ENCODE data around the gene LSM12.

LSM12 gene

GRCh38 chr17:44000871-44001460, 65.5 kb downstream of the LSM12 start:
- Histone ChIP-seq H3K9ac (ENCODE audit: low read length) (no peak overlapping the region), H3K4me3 (ENCODE audit: insufficient read depth, low read length, poor library complexity, severe bottlenecking) (no peak overlapping the region), H3K36me3 (ENCODE audit: low read length) (no peaks in the 10 kb centered on the region), H3K9me3 (ENCODE audit: insufficient read depth, low read length) (no peaks in the 10 kb centered on the region), H2AFZ (ENCODE audit: low read depth, low read length, severe bottlenecking) (no peak overlapping the region), H3K27me3 (ENCODE audit: low read length) (no peaks in the 10 kb centered on the region), H3F3A (ENCODE audit: insufficient read depth) (no peaks in the 10 kb centered on the region), H3K4me2 (ENCODE audit: low read depth, low read length, poor library complexity, severe bottlenecking) (no peak overlapping the region), H4K20me1 (ENCODE audit: low read depth, low read length) (no peaks in the 10 kb centered on the region), H3K27ac (ENCODE audit: low read depth, low read length) (no peak overlapping the region), H3K9me2 (replicated peaks; ENCODE audit: insufficient read depth, low read length) (no peaks in the 10 kb centered on the region), H3K79me2 (ENCODE audit: insufficient read depth, low read length) (no peaks in the 10 kb centered on the region)
- TF ChIP-seq CTCF (IDR thresholded peaks at IDR 0.05; ENCODE audit: insufficient read depth, low read length, poor library complexity, severe bottlenecking), result no peak
- no peak for TF ChIP-seq EZH2phosphoT487 (conservative IDR thresholded peaks at IDR 0.05; ENCODE audit: low read length)

- no peak overlapping the region for H3K4me2 ChIP-seq (ENCODE audit: low read depth, low read length, poor library complexity, severe bottlenecking)
- H2AFZ ChIP-seq (ENCODE audit: low read depth, low read length, severe bottlenecking), result no peak overlapping the region
- no peaks in the 10 kb centered on the region for H4K20me1 ChIP-seq (ENCODE audit: low read depth, low read length)
- H3F3A ChIP-seq (ENCODE audit: insufficient read depth), result no peaks in the 10 kb centered on the region
- no peaks in the 10 kb centered on the region for H3K9me2 ChIP-seq (replicated peaks; ENCODE audit: insufficient read depth, low read length)
- H3K4me3 ChIP-seq (ENCODE audit: insufficient read depth, low read length, poor library complexity, severe bottlenecking), result no peak overlapping the region
- H3K27me3 ChIP-seq (ENCODE audit: low read length), result no peaks in the 10 kb centered on the region
- no peaks in the 10 kb centered on the region for H3K9me3 ChIP-seq (ENCODE audit: insufficient read depth, low read length)
- TF ChIP-seq EZH2phosphoT487 (conservative IDR thresholded peaks at IDR 0.05; ENCODE audit: low read length) (no peak), CTCF (IDR thresholded peaks at IDR 0.05; ENCODE audit: insufficient read depth, low read length, poor library complexity, severe bottlenecking) (no peak)
- H3K9ac ChIP-seq (ENCODE audit: low read length), result no peak overlapping the region
- no peaks in the 10 kb centered on the region for H3K36me3 ChIP-seq (ENCODE audit: low read length)
- no peak overlapping the region for H3K27ac ChIP-seq (ENCODE audit: low read depth, low read length)
- H3K79me2 ChIP-seq (ENCODE audit: insufficient read depth, low read length), result no peaks in the 10 kb centered on the region
Measured at GRCh38 chr17:44000141-44000860, 66.2 kb downstream of the LSM12 start.

- no peak overlapping the region for H2AFZ ChIP-seq (ENCODE audit: low read depth, low read length, severe bottlenecking)
- H3K4me2 ChIP-seq (ENCODE audit: low read depth, low read length, poor library complexity, severe bottlenecking), result no peak overlapping the region
Measured at GRCh38 chr17:43999024-43999423, 67.4 kb downstream of the LSM12 start.

More at GRCh38 chr17:43999024-43999423, 67.4 kb downstream of the LSM12 start:
- no peaks in the 10 kb centered on the region for H3K9me3 ChIP-seq (ENCODE audit: insufficient read depth, low read length)
- no peaks in the 10 kb centered on the region for H3K9me2 ChIP-seq (replicated peaks; ENCODE audit: insufficient read depth, low read length)
- H4K20me1 ChIP-seq (ENCODE audit: low read depth, low read length), result no peaks in the 10 kb centered on the region
- no peak for TF ChIP-seq EZH2phosphoT487 (conservative IDR thresholded peaks at IDR 0.05; ENCODE audit: low read length)
- no peak for TF ChIP-seq CTCF (IDR thresholded peaks at IDR 0.05; ENCODE audit: insufficient read depth, low read length, poor library complexity, severe bottlenecking)
- no peak overlapping the region for H3K9ac ChIP-seq (ENCODE audit: low read length)
- H3K79me2 ChIP-seq (ENCODE audit: insufficient read depth, low read length), result no peaks in the 10 kb centered on the region
- H3F3A ChIP-seq (ENCODE audit: insufficient read depth), result no peaks in the 10 kb centered on the region
- no peak overlapping the region for H3K4me3 ChIP-seq (ENCODE audit: insufficient read depth, low read length, poor library complexity, severe bottlenecking)
- H3K36me3 ChIP-seq (ENCODE audit: low read length), result no peaks in the 10 kb centered on the region
- H3K27ac ChIP-seq (ENCODE audit: low read depth, low read length), result no peak overlapping the region
- no peaks in the 10 kb centered on the region for H3K27me3 ChIP-seq (ENCODE audit: low read length)

Measured in SU-DHL-6 (cell line).